Liver (tissue), 3 donors: ENCODE results near the gene ATP13A1.

Experiments
- CTCF ChIP-seq: fragments of 150-350 bp; IDR thresholded peaks from 2 replicates; pipeline ENCODE4 v1.5.1; 2017; ENCODE audit warnings: improper control_type of control experiment, low read depth, low read length; ENCODE audit not compliant: missing input control
- GABPA ChIP-seq, 2 donors: IDR thresholded peaks in 1 of 2; conservative IDR thresholded peaks in 1 of 2; 2 replicates each; pipeline ENCODE4 v1.6.1; 2016; ENCODE audit warnings: antibody characterized with exemption in 2 of 2, mild to moderate bottlenecking in 1 of 2, moderate library complexity in 1 of 2
- JUND ChIP-seq, 2 donors: IDR thresholded peaks; 2 replicates each; pipeline ENCODE4 v1.6.1; 2016; ENCODE audit warnings: antibody characterized with exemption in 2 of 2
- TAF1 ChIP-seq: conservative IDR thresholded peaks from 2 replicates; pipeline ENCODE4 v1.6.1; 2016; ENCODE audit warnings: antibody characterized with exemption, mild to moderate bottlenecking
- YY1 ChIP-seq: IDR thresholded peaks from 2 replicates; pipeline ENCODE4 v1.6.1; 2016; ENCODE audit warnings: antibody characterized with exemption, mild to moderate bottlenecking
- TF ChIP-seq, protein P1 (sequence below): IDR thresholded peaks from 2 replicates; pipeline ENCODE4 v1.6.1; 2016; ENCODE audit warnings: antibody characterized with exemption, mild to moderate bottlenecking
- TF ChIP-seq, protein P2 (sequence below): IDR thresholded peaks from 2 replicates; pipeline ENCODE4 v1.6.1; 2016; ENCODE audit warnings: antibody characterized with exemption
- donor health status: healthy.
- donor health status: healthy.

DNA sequence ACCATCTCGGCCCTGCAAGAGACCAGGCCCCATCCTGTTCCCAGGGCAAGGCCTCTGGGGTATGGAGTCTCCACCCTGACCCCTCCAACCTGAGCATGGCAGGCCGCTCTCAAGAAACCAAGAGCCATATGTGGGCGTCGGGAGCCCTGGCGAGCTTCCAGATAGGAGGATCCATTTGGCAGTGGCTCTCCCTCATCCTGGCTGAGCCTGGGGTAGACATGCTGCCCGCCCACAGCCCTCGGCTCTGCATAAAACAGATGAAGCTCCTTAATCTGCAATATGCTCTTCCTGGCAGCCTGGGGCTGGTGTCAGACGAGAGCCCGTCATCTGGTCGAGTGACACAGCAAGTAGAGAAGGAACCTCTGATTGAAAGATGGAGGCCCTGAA lies 6.1 kb downstream of the ATP13A1 start:
- TF ChIP-seq CTCF, result no peak
- TF ChIP-seq, protein P1, sequence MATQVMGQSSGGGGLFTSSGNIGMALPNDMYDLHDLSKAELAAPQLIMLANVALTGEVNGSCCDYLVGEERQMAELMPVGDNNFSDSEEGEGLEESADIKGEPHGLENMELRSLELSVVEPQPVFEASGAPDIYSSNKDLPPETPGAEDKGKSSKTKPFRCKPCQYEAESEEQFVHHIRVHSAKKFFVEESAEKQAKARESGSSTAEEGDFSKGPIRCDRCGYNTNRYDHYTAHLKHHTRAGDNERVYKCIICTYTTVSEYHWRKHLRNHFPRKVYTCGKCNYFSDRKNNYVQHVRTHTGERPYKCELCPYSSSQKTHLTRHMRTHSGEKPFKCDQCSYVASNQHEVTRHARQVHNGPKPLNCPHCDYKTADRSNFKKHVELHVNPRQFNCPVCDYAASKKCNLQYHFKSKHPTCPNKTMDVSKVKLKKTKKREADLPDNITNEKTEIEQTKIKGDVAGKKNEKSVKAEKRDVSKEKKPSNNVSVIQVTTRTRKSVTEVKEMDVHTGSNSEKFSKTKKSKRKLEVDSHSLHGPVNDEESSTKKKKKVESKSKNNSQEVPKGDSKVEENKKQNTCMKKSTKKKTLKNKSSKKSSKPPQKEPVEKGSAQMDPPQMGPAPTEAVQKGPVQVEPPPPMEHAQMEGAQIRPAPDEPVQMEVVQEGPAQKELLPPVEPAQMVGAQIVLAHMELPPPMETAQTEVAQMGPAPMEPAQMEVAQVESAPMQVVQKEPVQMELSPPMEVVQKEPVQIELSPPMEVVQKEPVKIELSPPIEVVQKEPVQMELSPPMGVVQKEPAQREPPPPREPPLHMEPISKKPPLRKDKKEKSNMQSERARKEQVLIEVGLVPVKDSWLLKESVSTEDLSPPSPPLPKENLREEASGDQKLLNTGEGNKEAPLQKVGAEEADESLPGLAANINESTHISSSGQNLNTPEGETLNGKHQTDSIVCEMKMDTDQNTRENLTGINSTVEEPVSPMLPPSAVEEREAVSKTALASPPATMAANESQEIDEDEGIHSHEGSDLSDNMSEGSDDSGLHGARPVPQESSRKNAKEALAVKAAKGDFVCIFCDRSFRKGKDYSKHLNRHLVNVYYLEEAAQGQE, result no peak
- no peak for TF ChIP-seq TAF1
- TF ChIP-seq YY1, result no peak
- no peak for TF ChIP-seq GABPA (IDR thresholded peaks at IDR 0.05 in 1 of 2, conservative IDR thresholded peaks at IDR 0.05 in 1 of 2)
- TF ChIP-seq JUND (IDR thresholded peaks at IDR 0.05), result no peak
- TF ChIP-seq, protein P2, sequence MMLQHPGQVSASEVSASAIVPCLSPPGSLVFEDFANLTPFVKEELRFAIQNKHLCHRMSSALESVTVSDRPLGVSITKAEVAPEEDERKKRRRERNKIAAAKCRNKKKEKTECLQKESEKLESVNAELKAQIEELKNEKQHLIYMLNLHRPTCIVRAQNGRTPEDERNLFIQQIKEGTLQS, result no peak
